Measurements from ENCODE around the gene PINK1. TPM values are rescaled to one million over a fixed set of nuclear protein-coding genes. Genes with fewer than 3 reads are reported as not detected.
A peak's percentile ranks its signal among the peaks of the same experiment; 100 is the strongest.

PINK1 gene
- total and polyA plus RNA-seq, 2 of the 13 experiments (the other 11 are each of a cell fraction or from before 2014, with no cell fraction given): 15.3 to 16.1 TPM

GRCh38 chr1:20587661-20588053, 45.6 kb upstream of the PINK1 start (continued):
- no peak for TF ChIP-seq ZNF362 (CRISPR knock-in tag; IDR thresholded peaks at IDR 0.05; ENCODE audit: borderline replicate concordance)

DNA sequence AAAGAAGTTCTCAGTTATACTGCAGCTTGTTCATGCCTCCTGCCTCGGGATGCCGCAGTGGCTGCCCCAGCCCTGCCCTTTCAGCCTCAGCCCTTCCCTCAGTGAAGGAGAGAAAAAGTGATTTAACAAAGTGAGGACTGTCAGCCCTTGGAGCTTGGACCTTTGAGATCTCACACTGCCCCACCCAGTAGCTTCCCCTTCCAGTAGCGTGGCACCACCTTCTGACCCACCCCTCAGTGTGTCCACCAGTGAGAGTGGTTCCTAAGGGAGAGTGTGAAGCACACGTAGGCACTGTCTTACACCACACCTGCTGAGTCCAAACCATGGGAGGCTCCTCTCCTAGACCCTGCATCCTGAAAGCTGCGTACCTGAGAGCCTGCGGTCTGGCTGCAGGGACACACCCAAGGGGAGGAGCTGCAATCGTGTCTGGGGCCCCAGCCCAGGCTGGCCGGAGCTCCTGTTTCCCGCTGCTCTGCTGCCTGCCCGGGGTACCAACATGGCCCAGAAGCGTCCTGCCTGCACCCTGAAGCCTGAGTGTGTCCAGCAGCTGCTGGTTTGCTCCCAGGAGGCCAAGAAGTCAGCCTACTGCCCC, 44.5 kb upstream of the PINK1 start, which contains the start of gene CDA:
CDA (plus strand) TSS at position 464 of the 592 bp plus-strand sequence; CDS start at position 497, 33 bp downstream.
- Histone ChIP-seq H3K9me3 (ENCODE audit: low read length) (no peaks in the 10 kb centered on the region), H3K79me2 (ENCODE audit: insufficient read depth, low read length) (no peaks in the 10 kb centered on the region), H2AFZ (ENCODE audit: low read length) (no peak within 1 kb of the TSS), H3K4me1 (ENCODE audit: insufficient read depth, low read length) (peaks cover 34% of the 10 kb centered on the region), H3K27ac (ENCODE audit: extremely low read length, insufficient read depth, low read length) (no peak within 1 kb of the TSS), H4K20me1 (ENCODE audit: insufficient read depth, low read length) (no peaks in the 10 kb centered on the region), H3K4me3 (replicated peaks in 1 of 3; ENCODE audit: insufficient read depth in 1 of 3, low read depth in 2 of 3, low read length in 3 of 3) (peak within 1 kb of the TSS in 2 of 3 experiments; percentile 42 to 52; a peak in 4 of 6 replicates), H3K27me3 (ENCODE audit: control insufficient read depth in 1 of 2, insufficient read depth in 2 of 2, low read length in 2 of 2) (peaks cover 1 to 15% of the 10 kb centered on the region in 2 experiments; a peak in 3 of 5 replicates), H3K9ac (ENCODE audit: insufficient read depth, low read depth, low read length) (no peak within 1 kb of the TSS), H3K36me3 (replicated peaks in 1 of 2; ENCODE audit: control insufficient read depth in 1 of 2, insufficient read depth in 2 of 2, low read length in 2 of 2) (no peaks in the 10 kb centered on the region), H3K4me2 (ENCODE audit: low read depth, low read length) (peak within 1 kb of the TSS; percentile 66)
- WGBS (ENCODE audit: low lambda C conversion rate): 5% methylated on average over 6 of the region's 11 CpGs
- no peak for FAIRE-seq
- peak; percentile 64 for ATAC-seq
- CTCF ChIA-PET (ENCODE audit: low intra/inter-chr PET ratio, low total read pairs): no interaction called here
- intact Hi-C loops (cut with micrococcal nuclease; ENCODE audit: unreplicated experiment): no loop called here
- in situ Hi-C loops (cut with HindIII; ENCODE audit: extremely low pct_ligation_motif_present, low pct_unique_long_range_greater_than_20kb): no loop called here
- no TSS peak for BruUV-seq (replicated peaks)
- DNase-seq (ENCODE audit: low spot score): peak; percentile 20
- POLR2A ChIA-PET: interaction anchor here (1.2 to 3.2 kb wide), 5 partner anchors 13 to 198 kb away, joined by 3 to 23 read pairs (median 10); partner anchors contain the start of genes FAM43B, HP1BP3 and PINK1
- no peak for TF ChIP-seq NFYC (CRISPR knock-in tag; IDR thresholded peaks at IDR 0.05)
- TF ChIP-seq ZNF598 (CRISPR knock-in tag; IDR thresholded peaks at IDR 0.05; ENCODE audit: borderline replicate concordance): no peak
- no peak for TF ChIP-seq ZNF644 (CRISPR knock-in tag; IDR thresholded peaks at IDR 0.05; ENCODE audit: low read depth)
- 0 out of 4 replicates have a peak, but pooled peaks of 1 of the 2 experiments have one; percentile 10 for TF ChIP-seq NR2F1 (CRISPR knock-in tag; IDR thresholded peaks at IDR 0.05)
- TF ChIP-seq, protein P1, sequence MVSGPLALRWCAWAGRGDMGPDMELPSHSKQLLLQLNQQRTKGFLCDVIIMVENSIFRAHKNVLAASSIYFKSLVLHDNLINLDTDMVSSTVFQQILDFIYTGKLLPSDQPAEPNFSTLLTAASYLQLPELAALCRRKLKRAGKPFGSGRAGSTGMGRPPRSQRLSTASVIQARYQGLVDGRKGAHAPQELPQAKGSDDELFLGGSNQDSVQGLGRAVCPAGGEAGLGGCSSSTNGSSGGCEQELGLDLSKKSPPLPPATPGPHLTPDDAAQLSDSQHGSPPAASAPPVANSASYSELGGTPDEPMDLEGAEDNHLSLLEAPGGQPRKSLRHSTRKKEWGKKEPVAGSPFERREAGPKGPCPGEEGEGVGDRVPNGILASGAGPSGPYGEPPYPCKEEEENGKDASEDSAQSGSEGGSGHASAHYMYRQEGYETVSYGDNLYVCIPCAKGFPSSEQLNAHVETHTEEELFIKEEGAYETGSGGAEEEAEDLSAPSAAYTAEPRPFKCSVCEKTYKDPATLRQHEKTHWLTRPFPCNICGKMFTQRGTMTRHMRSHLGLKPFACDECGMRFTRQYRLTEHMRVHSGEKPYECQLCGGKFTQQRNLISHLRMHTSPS (CRISPR knock-in tag; IDR thresholded peaks at IDR 0.05; ENCODE audit: low read depth): 0 out of 2 replicates have a peak, but pooled peaks have one; percentile 40
- no peak for TF ChIP-seq MAX (IDR thresholded peaks at IDR 0.05)
- no peak for TF ChIP-seq ATF7 (IDR thresholded peaks at IDR 0.05)
- 0 out of 2 replicates have a peak, but pooled peaks have one; percentile 23 for TF ChIP-seq ATF7 (CRISPR knock-in tag; IDR thresholded peaks at IDR 0.05)
- TF ChIP-seq ATF4 (CRISPR knock-in tag; IDR thresholded peaks at IDR 0.05): 0 out of 4 replicates have a peak, but pooled peaks of 1 of the 2 experiments have one; percentile 21
- no peak for TF ChIP-seq CREB1 (IDR thresholded peaks at IDR 0.05)
- peak; percentile 46 for TF ChIP-seq CREB1 (CRISPR knock-in tag; IDR thresholded peaks at IDR 0.05)
- TF ChIP-seq DNMT1 (CRISPR knock-in tag; IDR thresholded peaks at IDR 0.05): no peak
- no peak for TF ChIP-seq PTBP1 (IDR thresholded peaks at IDR 0.05; ENCODE audit: low read depth, low read length, poor library complexity, severe bottlenecking)
- no peak for TF ChIP-seq CREM (IDR thresholded peaks at IDR 0.05)
- TF ChIP-seq CREM (CRISPR knock-in tag; IDR thresholded peaks at IDR 0.05): no peak
- no peak for TF ChIP-seq ZNF550 (CRISPR knock-in tag; IDR thresholded peaks at IDR 0.05; ENCODE audit: borderline replicate concordance)
- TF ChIP-seq THAP8 (CRISPR knock-in tag; IDR thresholded peaks at IDR 0.05; ENCODE audit: borderline replicate concordance): no peak
- peak; percentile 50; the same call in 1 of the 2 replicates for TF ChIP-seq ZNF383 (CRISPR knock-in tag; IDR thresholded peaks at IDR 0.05; ENCODE audit: borderline replicate concordance)

Data from HepG2 (cell line).